GM12878 (cell line): Measurements from ENCODE around the gene CBX2. TPM values are rescaled to one million over a fixed set of nuclear protein-coding genes. Genes with fewer than 3 reads are reported as not detected.
A peak's percentile ranks its signal among the peaks of the same experiment; 100 is the strongest.

Source experiments
- ATAC-seq: fragments of 200-7000 bp; cut with Tn5 transposase; 3 replicates; pipeline ENCODE4 v1.9.1; 2020; ENCODE audit warnings: mild to moderate bottlenecking, moderate library complexity
- BruUV-seq: library from RNA; stranded (reverse); fragments of 400-500 nt; replicated peaks from 2 replicates; lab custom pipeline; 2021; lab: Mats Ljungman, UMichigan
- CTCF ChIA-PET: fragments of 300-600 bp; sonication (Branson Sonifier 250); formaldehyde crosslinking; extraction: SDS; loops from one replicate; lab custom pipeline; 2021; ENCODE audit warnings: inconsistent platforms; lab: Yijun Ruan, JAX
- POLR2A ChIA-PET: fragments of 350-600 bp; formaldehyde crosslinking; extraction: SDS; loops from one replicate; lab custom pipeline; 2021; ENCODE audit warnings: inconsistent platforms; lab: Charles Lee
- RAD21 ChIA-PET: fragments of 300-600 bp; sonication (Branson Sonifier 250); formaldehyde crosslinking; loops from one replicate; lab custom pipeline; 2023; ENCODE audit warnings: antibody characterized with exemption; ENCODE audit not compliant: unreplicated experiment; lab: Charles Lee
- SMC1A ChIA-PET: fragments of 300-600 bp; sonication (Branson Sonifier 250); formaldehyde crosslinking; loops from one replicate; lab custom pipeline; 2023; ENCODE audit not compliant: unreplicated experiment, uncharacterized antibody; lab: Charles Lee
- DNase-seq: peaks from one replicate; pipeline ENCODE4 v3.0.0-alpha.2; 2011; ENCODE audit warnings: low read depth, low spot score
- FAIRE-seq: peaks from 3 replicates; lab custom pipeline; 2011; peaks lifted over from hg19 to GRCh38; lab: Jason Lieb, UNC
- H2AFZ ChIP-seq: 2 replicates; pipeline ENCODE4 v1.6.0; 2011; ENCODE audit warnings: low read depth, low read length, control low read depth; ENCODE audit not compliant: control insufficient read depth
- H3K27ac ChIP-seq: 2 replicates; pipeline ENCODE4 v1.5.1; 2011; ENCODE audit warnings: control low read depth; ENCODE audit not compliant: control insufficient read depth, insufficient read depth
- H3K27me3 ChIP-seq, 2 experiments: replicated peaks in 1 of 2; 2 replicates each; pipeline versions ENCODE4 v1.6.0 to v1.6.1; 2011; ENCODE audit warnings: low read length in 1 of 2; ENCODE audit not compliant: control insufficient read depth in 2 of 2, insufficient read depth in 2 of 2
- H3K36me3 ChIP-seq, 2 experiments: 2 replicates each; pipeline ENCODE4 v1.5.1; 2011; ENCODE audit warnings: low read length in 1 of 2; ENCODE audit not compliant: control insufficient read depth in 2 of 2, insufficient read depth in 2 of 2
- H3K4me1 ChIP-seq: 2 replicates; pipeline ENCODE4 v1.6.1; 2011; ENCODE audit warnings: mild to moderate bottlenecking, low read length, moderate library complexity, mixed read lengths; ENCODE audit not compliant: control insufficient read depth, insufficient read depth
- H3K4me2 ChIP-seq: 2 replicates; pipeline ENCODE4 v1.6.0; 2011; ENCODE audit warnings: control low read depth; ENCODE audit not compliant: control insufficient read depth, insufficient read depth
- H3K4me3 ChIP-seq: fragments of 200-600 bp; sonication (generic); 2 replicates; pipeline ENCODE4 v1.5.1; 2016
- H3K79me2 ChIP-seq: 2 replicates; pipeline ENCODE4 v1.6.0; 2011; ENCODE audit warnings: low read length; ENCODE audit not compliant: control insufficient read depth, insufficient read depth
- H3K9ac ChIP-seq: 2 replicates; pipeline ENCODE4 v1.8.0; 2011; ENCODE audit warnings: low read length, control low read depth, mixed read lengths; ENCODE audit not compliant: control insufficient read depth, insufficient read depth
- H3K9me3 ChIP-seq: replicated peaks from 3 replicates; pipeline ENCODE4 v1.5.1; 2011; ENCODE audit warnings: mild to moderate bottlenecking, low read length; ENCODE audit not compliant: control insufficient read depth, insufficient read depth
- H4K20me1 ChIP-seq: 2 replicates; pipeline ENCODE4 v1.6.0; 2011; ENCODE audit not compliant: control insufficient read depth, insufficient read depth
- BHLHE40 ChIP-seq, 2 experiments: fragments of 450-650 bp in 1 of 2; IDR thresholded peaks; 2 replicates each; pipeline ENCODE4 v1.6.1; 2011 to 2017; ENCODE audit warnings: low read depth in 2 of 2, borderline replicate concordance in 1 of 2, improper control_type of control experiment in 1 of 2, low read length in 1 of 2, mild to moderate bottlenecking in 1 of 2
- DPF2 ChIP-seq: fragments of 450-650 bp; IDR thresholded peaks from 2 replicates; pipeline ENCODE4 v1.6.1; 2017; ENCODE audit warnings: mild to moderate bottlenecking
- EGR1 ChIP-seq, 2 experiments: IDR thresholded peaks; 1 replicate in 1 of 2; 2 replicates in 1 of 2; pipeline ENCODE4 v1.6.1; 2011 to 2012; ENCODE audit warnings: low read depth in 2 of 2, low read length in 2 of 2, borderline replicate concordance in 1 of 2, mild to moderate bottlenecking in 1 of 2, moderate library complexity in 1 of 2
- EZH2 ChIP-seq: IDR thresholded peaks from 2 replicates; pipeline ENCODE4 v1.6.1; 2012; ENCODE audit warnings: low read depth, mild to moderate bottlenecking, control low read depth, inconsistent platforms, low read length, borderline replicate concordance; ENCODE audit not compliant: control insufficient read depth
- IKZF1 ChIP-seq: fragments of 450-650 bp; conservative IDR thresholded peaks from 2 replicates; pipeline ENCODE4 v1.6.1; 2017; ENCODE audit warnings: antibody characterized with exemption, mild to moderate bottlenecking
- NR2C1 ChIP-seq: fragments of 450-650 bp; IDR thresholded peaks from 2 replicates; pipeline ENCODE4 v1.6.1; 2017; ENCODE audit warnings: antibody characterized with exemption, mild to moderate bottlenecking, moderate library complexity
- NR2F1 ChIP-seq: fragments of 450-650 bp; conservative IDR thresholded peaks from 2 replicates; pipeline ENCODE4 v1.6.1; 2017; ENCODE audit warnings: mild to moderate bottlenecking
- SUZ12 ChIP-seq: fragments of 200-600 bp; sonication (generic); IDR thresholded peaks from one replicate; pipeline ENCODE4 v1.6.1; 2018; ENCODE audit warnings: antibody characterized with exemption, mild to moderate bottlenecking; ENCODE audit not compliant: unreplicated experiment
- ZNF687 ChIP-seq: fragments of 450-650 bp; IDR thresholded peaks from 2 replicates; pipeline ENCODE4 v1.6.1; 2017; ENCODE audit warnings: mild to moderate bottlenecking, moderate library complexity
- ZZZ3 ChIP-seq: IDR thresholded peaks from 2 replicates; pipeline ENCODE4 v1.6.1; 2011; ENCODE audit warnings: low read depth; ENCODE audit not compliant: control insufficient read depth, insufficient read length
- WGBS: methylation state at CpG from one replicate; pipeline ENCODE4 v1.1.6; 2016; ENCODE audit warnings: low lambda C conversion rate; ENCODE audit not compliant: insufficient replicate concordance, insufficient coverage; ENCODE audit errors: missing lambda C conversion rate; 5-methylcytosine and 5-hydroxymethylcytosine counted together
- in situ Hi-C: fragments of 300-500 bp; cut with MboI; formaldehyde crosslinking; loops from 9 replicates; pipeline ENCODE4 v1.14.3; 2018; ENCODE audit warnings: mixed read lengths
- intact Hi-C: fragments of 100-400 bp; cut with micrococcal nuclease; formaldehyde crosslinking; loops from one replicate; pipeline ENCODE4 v1.14.2; 2022; ENCODE audit not compliant: unreplicated experiment
- polyA plus RNA-seq, 11 experiments: library from polyadenylated mRNA; depleted of rRNA in 4 of 11; unstranded in 6 of 11; stranded (reverse) in 5 of 11; fragments of >200 nt; fragmentation: Nextera tagmentation in 4 of 11; fragmentation: Illumina TruSeq in 1 of 11; extraction: Ambion mirVana in 4 of 11; extraction: Trizol in 1 of 11; gene quantifications; 1 replicate in 1 of 11; 2 replicates in 10 of 11; pipeline versions ENCODE4 v1.2.1 to v1.2.3, GENCODE V29; 2011 to 2016; ENCODE audit warnings: inconsistent platforms in 2 of 11, missing spikeins in 2 of 11, low read depth in 1 of 11
- total RNA-seq, 4 experiments: library from RNA; depleted of rRNA in 3 of 4; stranded (reverse); fragments of >200 nt in 3 of 4; fragmentation: Illumina TruSeq in 1 of 4; extraction: Trizol in 1 of 4; gene quantifications; 2 replicates each; pipeline versions ENCODE4 v1.2.1 to v1.2.3, GENCODE V29; 2013 to 2021

Gene CBX2
- total and polyA plus RNA-seq, 10 of the 15 experiments (the other 5 are each of a cell fraction or from before 2014, with no cell fraction given) = 0.35 to 7.5 (median 4.2) TPM

- FAIRE-seq (no peak), ATAC-seq (no peak), DNase-seq (no peak)
- POLR2A ChIA-PET = interaction anchor here (1.2 to 1.6 kb wide), 2 partner anchors 29 to 39 kb away, joined by 3 to 11 read pairs; no protein-coding TSS in a partner anchor
- SMC1A ChIA-PET = interaction anchor here (2.0 to 2.2 kb wide), 2 partner anchors 10 to 12 kb away, joined by 7 read pairs; no protein-coding TSS in a partner anchor
- H3K36me3 ChIP-seq = peaks cover 2 to 3% of the 10 kb centered on the region in 2 experiments; a peak in 2 of 4 replicates
- CTCF ChIA-PET = interaction anchor here (0.9 to 1.6 kb wide), 4 partner anchors 10 to 235 kb away, joined by 3 to 5 read pairs (median 4); no protein-coding TSS in a partner anchor
- BruUV-seq = no TSS peak
- no peaks in the 10 kb centered on the region for H4K20me1 ChIP-seq
- peak in 1 of 2 experiments; percentile 51; a peak in 1 of 3 replicates for TF ChIP-seq EGR1 (IDR thresholded peaks at IDR 0.05; ENCODE audit: borderline replicate concordance in 1 of 2, low read depth in 2 of 2, low read length in 2 of 2)
- TF ChIP-seq DPF2 = 0 out of 2 replicates have a peak, but pooled peaks have one; percentile 40
- TF ChIP-seq EZH2 = peak; percentile 93; the same call in 1 of the 2 replicates
- no peak; the same call in 1 of the 2 replicates for TF ChIP-seq NR2F1
- TF ChIP-seq IKZF1 = no peak; the same call in 1 of the 2 replicates
- TF ChIP-seq ZNF687 = peak; percentile 14; the same call in 1 of the 2 replicates
- peak; percentile 58 for TF ChIP-seq SUZ12
- peak; percentile 38 to 86; a peak in 3 of 4 replicates for TF ChIP-seq BHLHE40 (IDR thresholded peaks at IDR 0.05; ENCODE audit: borderline replicate concordance in 1 of 2, low read depth in 2 of 2, low read length in 1 of 2)
- no peak for TF ChIP-seq NR2C1
- TF ChIP-seq ZZZ3 = no peak
- H3K27me3 ChIP-seq = peaks cover 18 to 42% of the 10 kb centered on the region in 2 experiments
- RAD21 ChIA-PET = no interaction called here
- peaks cover 34% of the 10 kb centered on the region for H3K4me1 ChIP-seq
- no peak overlapping the region for H3K27ac ChIP-seq
- in situ Hi-C loops (no loop called here), intact Hi-C loops (no loop called here)
- peak overlapping the region; percentile 92; the same call in 1 of the 2 replicates for H3K4me2 ChIP-seq
- 20% methylated on average over 68 of the region's 70 CpGs for WGBS
- peak overlapping the region; percentile 65; the same call in 1 of the 2 replicates for H3K4me3 ChIP-seq
- peak overlapping the region; percentile 27; the same call in 1 of the 2 replicates for H2AFZ ChIP-seq
- no peak overlapping the region for H3K9ac ChIP-seq
- H3K9me3 ChIP-seq = no peaks in the 10 kb centered on the region; the same call in 2 of the 3 replicates
- H3K79me2 ChIP-seq = no peaks in the 10 kb centered on the region
Observed at GRCh38 chr17:79798299-79799173, 20.6 kb downstream of the CBX2 start.
